A549 (cell line): ENCODE measurements around the gene SRGAP1. TPM values are rescaled to one million over a fixed set of nuclear protein-coding genes. Genes with fewer than 3 reads are reported as not detected.

Experiments used
- ATAC-seq, 2 experiments: fragments of 200-7000 bp in 1 of 2; fragments of >200 bp in 1 of 2; cut with Nextera tagmentation in 1 of 2; cut with Tn5 transposase in 1 of 2; 3 replicates each; pipeline versions ENCODE4 v1.8.0 to v1.9.1; 2018 to 2020; ENCODE audit warnings: mild to moderate bottlenecking in 1 of 2, moderate library complexity in 1 of 2
- CTCF ChIA-PET: fragments of 300-600 bp; sonication (Branson Sonifier 250); formaldehyde crosslinking; extraction: SDS; loops from one replicate; lab custom pipeline; 2021; ENCODE audit warnings: antibody characterized with exemption, inconsistent platforms; lab: Yijun Ruan, JAX
- POLR2A ChIA-PET: fragments of 350-600 bp; formaldehyde crosslinking; extraction: SDS; loops from one replicate; lab custom pipeline; 2021; ENCODE audit warnings: antibody characterized with exemption, inconsistent platforms; lab: Yijun Ruan, JAX
- DNase-seq, 2 experiments: peaks; one replicate each; pipeline versions ENCODE4 v3.0.0 to v3.0.0-alpha.2; 2011 to 2016; ENCODE audit warnings: low read depth in 1 of 2, low spot score in 1 of 2
- FAIRE-seq: peaks from 2 replicates; lab custom pipeline; 2011; peaks lifted over from hg19 to GRCh38; lab: Jason Lieb, UNC
- H3K27ac ChIP-seq, 2 experiments: fragments of >200 bp; sonication (Bioruptor Twin); formaldehyde crosslinking; 3 replicates each; pipeline ENCODE4 v1.5.1; 2016 to 2017
- H3K4me1 ChIP-seq: fragments of >200 bp; sonication (Bioruptor Twin); formaldehyde crosslinking; 3 replicates; pipeline ENCODE4 v1.6.1; 2016
- H3K4me2 ChIP-seq: fragments of >200 bp; sonication (Bioruptor Twin); formaldehyde crosslinking; 3 replicates; pipeline ENCODE4 v1.6.1; 2016
- H3K4me3 ChIP-seq: fragments of >200 bp; sonication (Bioruptor Twin); formaldehyde crosslinking; 3 replicates; pipeline ENCODE4 v1.5.1; 2016
- H3K9me3 ChIP-seq: fragments of >200 bp; sonication (Bioruptor Twin); formaldehyde crosslinking; 3 replicates; pipeline ENCODE4 v1.6.1; 2016
- ATOH8 ChIP-seq: fragments of 250-450 bp; sonication (Bioruptor Pico); IDR thresholded peaks from 2 replicates; pipeline ENCODE4 v1.5.0; 2020; ENCODE audit warnings: low read depth, mild to moderate bottlenecking, moderate library complexity
- BCL3 ChIP-seq: fragments of >200 bp; sonication (Bioruptor Twin); formaldehyde crosslinking; IDR thresholded peaks from 3 replicates; pipeline ENCODE4 v1.6.1; 2016
- CHD4 ChIP-seq: fragments of 200-600 bp; sonication (generic); IDR thresholded peaks from 2 replicates; pipeline ENCODE4 v1.6.1; 2016; ENCODE audit warnings: antibody characterized with exemption, mild to moderate bottlenecking, borderline replicate concordance
- E2F6 ChIP-seq: IDR thresholded peaks from 2 replicates; pipeline ENCODE4 v1.6.1; 2012; ENCODE audit warnings: low read depth, borderline replicate concordance
- EHMT2 ChIP-seq: fragments of 200-600 bp; sonication (generic); IDR thresholded peaks from 2 replicates; pipeline ENCODE4 v1.6.1; 2016; ENCODE audit warnings: antibody characterized with exemption, low read depth, mild to moderate bottlenecking, moderate library complexity
- ELK1 ChIP-seq: fragments of 150-350 bp; IDR thresholded peaks from 2 replicates; pipeline ENCODE4 v1.6.1; 2014; ENCODE audit warnings: low read depth, mild to moderate bottlenecking, low read length
- FOSB ChIP-seq: fragments of 250-450 bp; sonication (Bioruptor Pico); IDR thresholded peaks from 2 replicates; pipeline ENCODE4 v1.5.0; 2020; ENCODE audit warnings: mild to moderate bottlenecking, moderate library complexity
- FOXS1 ChIP-seq: fragments of 250-450 bp; sonication (Bioruptor Pico); IDR thresholded peaks from 2 replicates; pipeline ENCODE4 v1.5.0; 2020; ENCODE audit warnings: mild to moderate bottlenecking, moderate library complexity
- HDAC2 ChIP-seq: fragments of 200-600 bp; sonication (generic); IDR thresholded peaks from 2 replicates; pipeline ENCODE4 v1.6.1; 2016
- HES2 ChIP-seq: fragments of >200 bp; sonication (Bioruptor Twin); formaldehyde crosslinking; IDR thresholded peaks from 2 replicates; pipeline ENCODE4 v1.6.1; 2016
- HEYL ChIP-seq: fragments of 250-450 bp; sonication (Bioruptor Pico); IDR thresholded peaks from 2 replicates; pipeline ENCODE4 v1.8.0; 2021; ENCODE audit warnings: mild to moderate bottlenecking, moderate library complexity
- HOXB13 ChIP-seq: fragments of 250-450 bp; sonication (Bioruptor Pico); IDR thresholded peaks from 2 replicates; pipeline ENCODE4 v1.5.0; 2020; ENCODE audit warnings: low read depth, mild to moderate bottlenecking, moderate library complexity
- JUNB ChIP-seq: fragments of >200 bp; sonication (Bioruptor Twin); formaldehyde crosslinking; IDR thresholded peaks from 2 replicates; pipeline ENCODE4 v1.6.1; 2016
- NFE2L2 ChIP-seq: fragments of 150-350 bp; conservative IDR thresholded peaks from 2 replicates; pipeline ENCODE4 v1.6.1; 2014; ENCODE audit warnings: low read length
- NPAS2 ChIP-seq: fragments of 250-450 bp; sonication (Bioruptor Pico); IDR thresholded peaks from 2 replicates; pipeline ENCODE4 v1.8.0; 2022; ENCODE audit warnings: mild to moderate bottlenecking, moderate library complexity, borderline replicate concordance
- NR3C1 ChIP-seq: fragments of >200 bp; sonication (Bioruptor Twin); formaldehyde crosslinking; IDR thresholded peaks from 3 replicates; pipeline ENCODE4 v1.6.1; 2017
- PBX3 ChIP-seq: IDR thresholded peaks from 2 replicates; pipeline ENCODE4 v1.6.1; 2012
- RAD21 ChIP-seq, 2 experiments: fragments of >200 bp in 1 of 2; sonication (Bioruptor Twin) in 1 of 2; formaldehyde crosslinking in 1 of 2; IDR thresholded peaks in 1 of 2; conservative IDR thresholded peaks in 1 of 2; 2 replicates in 1 of 2; 3 replicates in 1 of 2; pipeline ENCODE4 v1.6.1; 2012 to 2018; ENCODE audit warnings: inconsistent platforms in 1 of 2
- RARB ChIP-seq: fragments of 250-450 bp; sonication (Bioruptor Pico); IDR thresholded peaks from 2 replicates; pipeline ENCODE4 v1.8.0; 2021; ENCODE audit warnings: mild to moderate bottlenecking, moderate library complexity
- REST ChIP-seq: fragments of 200-600 bp; sonication (generic); IDR thresholded peaks from 2 replicates; pipeline ENCODE4 v1.6.1; 2016; ENCODE audit warnings: antibody characterized with exemption, mild to moderate bottlenecking, moderate library complexity
- RFX5 ChIP-seq: fragments of 450-650 bp; IDR thresholded peaks from 2 replicates; pipeline ENCODE4 v1.7.1; 2014; ENCODE audit warnings: antibody characterized with exemption, mild to moderate bottlenecking, moderate library complexity
- SMC3 ChIP-seq: fragments of >200 bp; sonication (Bioruptor Twin); formaldehyde crosslinking; IDR thresholded peaks from 3 replicates; pipeline ENCODE4 v1.6.1; 2018; ENCODE audit warnings: inconsistent platforms
- SREBF2 ChIP-seq: fragments of 450-650 bp; IDR thresholded peaks from 2 replicates; pipeline ENCODE4 v1.6.1; 2014; ENCODE audit warnings: mild to moderate bottlenecking, moderate library complexity
- ZSCAN20 ChIP-seq: fragments of 250-450 bp; sonication (Bioruptor Pico); IDR thresholded peaks from 2 replicates; pipeline ENCODE4 v1.8.0; 2022; ENCODE audit warnings: mild to moderate bottlenecking, moderate library complexity
- WGBS: methylation state at CpG from one replicate; pipeline ENCODE4 v1.1.6; 2017; ENCODE audit errors: missing lambda C conversion rate; 5-methylcytosine and 5-hydroxymethylcytosine counted together
- polyA plus RNA-seq, 4 experiments: library from polyadenylated mRNA; depleted of rRNA in 3 of 4; stranded (reverse); fragments of >200 nt; fragmentation: RNase III in 1 of 4; extraction: RNeasy Plus Mini Kit Qiagen cat#74134 plus additional on column Dnase treatment in 1 of 4; gene quantifications; 2 replicates in 3 of 4; 3 replicates in 1 of 4; pipeline ENCODE4 v1.2.3, GENCODE V29; 2011 to 2017

The SRGAP1 gene
- polyA plus RNA-seq, 2 of the 4 experiments (the other 2 are of a cell fraction) = 7.9 to 22.9 TPM

GRCh38 chr12:64082116-64082515 lies 237.6 kb downstream of the SRGAP1 start:
- FAIRE-seq (no peak), ATAC-seq (no peak)
- ChIA-PET POLR2A (no interaction called here), CTCF (interaction anchor here (1.6 kb wide), 1 partner anchor 17 kb away, joined by 4 read pairs; no protein-coding TSS in a partner anchor)
- Histone ChIP-seq H3K4me2 (no peak overlapping the region), H3K27ac (peak overlapping the region in 1 of 2 experiments; percentile 79; a peak in 3 of 6 replicates), H3K4me1 (peaks cover 60% of the 10 kb centered on the region)
- 96% methylated on average over 2 of the region's 2 CpGs for WGBS
- TF ChIP-seq RFX5 (no peak), PBX3 (no peak), RAD21 (conservative IDR thresholded peaks at IDR 0.05 in 1 of 2, IDR thresholded peaks at IDR 0.05 in 1 of 2) (no peak), HDAC2 (no peak), FOXS1 (CRISPR knock-in tag) (no peak), CHD4 (no peak), SREBF2 (no peak), RARB (CRISPR knock-in tag) (no peak), HEYL (CRISPR knock-in tag) (no peak), SMC3 (no peak), JUNB (no peak), NFE2L2 (no peak), NR3C1 (no peak), E2F6 (no peak), HES2 (no peak)
- TF ChIP-seq, all 56 proteins: peak for 0
- no peak for DNase-seq
- Histone ChIP-seq H3K9me3 (no peaks in the 10 kb centered on the region), H3K4me3 (no peak overlapping the region)

GRCh38 chr12:64082866-64083268 lies 238.4 kb downstream of the SRGAP1 start:
- peaks cover 68% of the 10 kb centered on the region for H3K4me1 ChIP-seq
- CTCF ChIA-PET = interaction anchor here (0.7 to 6.7 kb wide), 3 partner anchors 16 to 246 kb away, joined by 3 to 43 read pairs (median 4); partner anchors contain the start of gene SRGAP1
- 92% methylated on average over 1 of the region's 1 CpG for WGBS
- H3K9me3 ChIP-seq = no peaks in the 10 kb centered on the region
- peak overlapping the region; percentile 52 to 79 for H3K27ac ChIP-seq
- peak; percentile 46 to 62; a peak in 5 of 6 replicates for ATAC-seq
- peak overlapping the region; percentile 46 for H3K4me2 ChIP-seq
- POLR2A ChIA-PET = interaction anchor here (0.8 kb wide), 1 partner anchor 54 kb away, joined by 3 read pairs; no protein-coding TSS in a partner anchor
- FAIRE-seq = no peak
- TF ChIP-seq SMC3 (no peak), RARB (CRISPR knock-in tag) (no peak), ELK1 (no peak), RFX5 (no peak), HEYL (CRISPR knock-in tag) (no peak), FOSB (CRISPR knock-in tag) (no peak), ATOH8 (no peak), NPAS2 (CRISPR knock-in tag) (no peak), EHMT2 (no peak), BCL3 (no peak), REST (no peak), ZSCAN20 (CRISPR knock-in tag) (no peak), HOXB13 (CRISPR knock-in tag) (no peak)
- no peak overlapping the region for H3K4me3 ChIP-seq
- DNase-seq = peak in 1 of 2 experiments; percentile 16
